NCI-H82 treated with DMSO at 0.1 percent for 48 hours (cell line): ENCODE results near the gene ADCY5.

Experiments
- DNase-seq: peaks from one replicate; lab custom pipeline; 2025; ENCODE audit not compliant: unreplicated experiment; lab: John Stamatoyannopoulos, UW

Gene ADCY5

DNA sequence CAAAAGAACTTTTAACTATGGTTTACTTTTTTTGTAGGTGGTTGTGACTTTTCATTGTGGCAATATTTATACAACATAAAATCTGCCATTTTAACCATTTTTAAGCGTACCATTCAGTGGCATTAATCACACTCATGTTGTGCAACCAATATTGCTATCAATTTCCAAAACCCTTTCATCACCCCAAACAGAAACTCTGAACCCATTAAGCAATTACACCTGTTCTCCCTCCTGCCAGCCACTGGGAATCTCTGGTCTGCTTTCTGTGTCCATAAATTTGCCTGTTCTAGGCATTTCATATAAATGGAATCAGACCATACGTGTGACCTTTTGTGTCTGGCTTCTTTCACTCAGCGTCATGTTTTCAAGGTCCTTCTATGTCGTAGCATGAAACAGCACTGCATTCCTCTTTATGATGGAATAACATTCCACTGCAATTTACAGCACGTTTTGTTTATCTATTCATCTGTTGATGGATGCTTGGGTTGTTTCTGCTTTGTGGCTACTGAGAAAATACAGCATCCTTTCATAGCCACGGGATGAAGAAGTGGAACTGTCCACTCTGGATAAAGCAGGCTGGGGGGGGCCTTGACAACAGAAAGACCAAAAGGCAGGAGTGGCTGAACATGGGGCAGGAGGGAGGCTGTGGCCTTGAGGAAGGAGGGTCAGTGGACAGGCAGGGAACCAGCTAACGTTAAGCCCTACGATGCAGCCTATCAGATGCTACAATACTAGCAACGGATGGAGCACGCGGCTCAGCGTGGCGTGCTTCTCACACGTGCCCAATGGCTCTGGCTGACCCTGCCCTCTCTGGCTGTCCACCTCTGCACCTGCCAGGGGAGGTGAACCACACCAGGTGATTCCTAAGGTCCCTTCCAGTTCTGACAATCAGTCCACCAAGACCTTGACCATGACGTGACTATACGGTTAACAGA, 136.3 kb downstream of the ADCY5 start:
- no peak for DNase-seq

DNA sequence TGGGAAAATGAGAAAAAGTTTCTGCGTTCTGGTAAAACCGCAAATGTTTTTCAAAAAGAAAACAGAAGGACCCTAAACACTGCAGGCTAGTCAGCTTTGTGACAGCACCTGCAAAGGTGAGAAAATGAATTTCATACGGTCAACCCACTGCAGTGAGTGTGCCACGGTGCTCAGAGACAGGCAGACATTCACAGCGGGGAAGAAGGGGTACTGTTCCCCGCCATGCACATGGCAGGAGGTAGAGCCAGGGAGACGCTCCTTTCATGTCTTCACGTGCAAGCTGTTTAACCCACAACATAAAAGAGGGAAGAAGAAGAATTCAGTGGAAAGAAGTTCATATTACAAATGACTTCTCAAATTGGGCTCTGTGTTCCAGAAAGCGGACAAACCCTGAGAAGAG, 137.7 kb downstream of the ADCY5 start:
- no peak for DNase-seq

DNA sequence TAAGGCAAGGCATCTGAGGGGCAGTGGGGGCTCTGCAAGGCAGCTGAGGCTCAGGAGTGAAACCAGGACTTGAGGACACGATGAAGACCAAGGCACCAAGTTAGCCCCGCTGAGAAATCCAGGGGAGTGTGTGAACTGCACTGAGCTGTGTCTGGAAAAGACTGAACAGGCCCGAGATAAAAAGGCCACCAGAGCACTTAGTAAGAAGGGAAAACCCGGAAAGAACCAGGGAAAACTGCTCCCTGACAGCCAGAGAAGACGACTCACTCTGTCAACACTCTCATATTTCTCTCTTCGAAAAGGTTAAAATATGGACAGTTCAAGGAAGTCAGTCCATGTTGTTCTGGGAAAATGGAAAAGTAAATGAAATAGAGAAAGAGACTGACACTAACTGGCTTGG, 138.1 kb downstream of the ADCY5 start:
- no peak for DNase-seq

DNA sequence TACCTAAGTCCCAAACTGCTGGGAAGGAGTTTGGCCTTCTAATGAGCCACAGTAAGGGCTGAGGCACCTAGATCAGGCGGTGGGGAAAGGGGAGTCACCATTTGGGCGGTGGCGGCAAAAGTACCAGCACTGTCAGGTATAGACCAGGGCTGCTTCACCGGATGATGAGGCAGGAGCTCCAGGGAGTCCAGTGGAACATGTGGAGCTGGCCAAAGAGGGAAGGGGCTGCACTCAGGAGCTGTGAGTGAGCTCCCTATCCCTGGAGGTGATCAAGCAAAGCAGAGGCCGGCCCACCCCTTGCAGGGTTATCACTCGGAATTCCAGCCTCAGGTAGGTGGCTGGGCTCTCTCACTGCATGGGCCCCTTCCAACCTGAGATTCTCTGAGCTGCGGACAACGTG, 138.7 kb downstream of the ADCY5 start:
- no peak for DNase-seq

DNA sequence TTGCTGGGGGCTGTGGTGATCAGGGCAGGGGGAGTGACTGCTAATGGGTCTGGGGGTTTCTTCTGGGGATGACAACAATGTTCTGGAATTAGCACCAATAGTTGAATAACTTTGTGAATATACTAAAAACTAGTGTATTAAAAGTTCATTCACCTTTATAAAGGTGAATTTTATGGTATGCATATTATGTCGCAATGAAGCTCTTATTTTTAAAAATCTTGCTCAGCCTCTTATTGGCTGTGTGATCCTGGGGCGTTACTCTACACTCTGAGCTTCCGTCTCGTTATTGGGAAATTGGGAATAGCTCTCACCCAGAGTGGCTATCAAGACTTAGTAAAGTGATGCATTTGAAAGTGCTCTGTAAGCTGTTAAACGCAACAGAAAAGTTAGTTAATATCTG, 141.8 kb downstream of the ADCY5 start:
- no peak for DNase-seq

DNA sequence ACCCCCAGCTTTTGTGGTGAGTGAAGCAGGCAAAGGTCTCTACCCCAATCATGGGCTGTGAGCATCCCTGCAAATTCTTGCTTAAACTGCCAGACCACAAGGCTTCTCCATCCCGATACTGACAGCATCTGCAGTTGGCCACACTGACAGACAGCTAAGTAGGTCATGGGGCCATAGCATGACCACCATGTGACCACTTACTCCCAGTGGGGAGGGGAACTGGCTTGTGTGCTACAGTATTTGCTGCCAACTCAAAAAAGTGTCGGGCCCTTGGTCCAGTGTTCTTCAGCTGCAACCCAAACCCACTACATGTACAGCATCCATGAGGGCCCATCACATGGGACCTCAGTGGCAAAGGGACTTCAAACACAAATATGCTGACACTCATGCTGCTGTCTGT, 143.7 kb downstream of the ADCY5 start:
- DNase-seq, result no peak

DNA sequence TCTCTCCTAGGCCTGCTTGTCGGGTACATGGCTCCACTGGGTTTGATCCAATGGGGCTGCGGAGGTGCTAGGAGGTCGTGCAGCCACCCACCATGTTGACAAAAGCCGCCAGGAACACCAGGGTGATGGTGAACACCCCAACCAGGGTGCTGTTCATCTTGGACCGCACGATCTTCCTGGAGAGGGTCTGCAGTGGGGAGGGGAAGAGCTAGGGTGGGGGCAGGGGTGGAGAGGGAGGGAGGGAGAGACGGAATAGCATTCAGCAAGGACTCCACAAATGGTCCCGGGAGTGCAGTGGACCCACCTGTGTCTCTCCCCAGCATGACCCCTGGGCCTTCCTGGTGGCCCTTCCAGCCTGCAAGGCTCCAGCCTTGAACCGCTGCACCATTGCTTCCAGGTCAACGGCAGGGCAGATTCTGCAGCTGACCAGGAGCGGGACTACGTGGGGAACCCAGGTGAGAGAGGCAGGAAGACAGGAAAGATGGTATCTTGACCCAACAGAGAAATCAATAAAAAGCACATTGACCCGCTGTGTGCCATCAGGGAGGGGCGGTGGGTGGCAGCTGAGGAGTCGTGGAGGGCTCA, 144.8 kb downstream of the ADCY5 start:
- DNase-seq, result no peak

DNA sequence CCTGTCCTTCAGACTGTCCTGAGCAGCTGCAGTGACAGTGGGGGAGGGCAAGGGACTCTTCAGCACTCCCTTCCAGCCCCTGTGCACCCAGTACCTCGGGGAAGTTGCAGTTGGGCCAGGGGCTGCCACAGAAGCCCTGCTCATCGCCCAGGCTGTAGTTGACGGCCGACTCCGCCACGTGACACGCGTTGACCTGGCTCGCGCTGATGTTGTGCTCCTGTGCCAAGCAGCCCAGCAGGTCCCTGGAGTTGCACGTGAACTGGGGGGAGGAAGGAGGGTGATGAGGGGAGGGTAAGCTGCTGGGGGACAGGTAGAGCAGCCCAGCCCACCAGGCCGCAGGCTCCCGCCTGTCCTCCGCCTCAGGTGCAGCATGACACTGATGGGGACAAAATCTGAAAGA, 145.9 kb downstream of the ADCY5 start:
- no peak for DNase-seq

DNA sequence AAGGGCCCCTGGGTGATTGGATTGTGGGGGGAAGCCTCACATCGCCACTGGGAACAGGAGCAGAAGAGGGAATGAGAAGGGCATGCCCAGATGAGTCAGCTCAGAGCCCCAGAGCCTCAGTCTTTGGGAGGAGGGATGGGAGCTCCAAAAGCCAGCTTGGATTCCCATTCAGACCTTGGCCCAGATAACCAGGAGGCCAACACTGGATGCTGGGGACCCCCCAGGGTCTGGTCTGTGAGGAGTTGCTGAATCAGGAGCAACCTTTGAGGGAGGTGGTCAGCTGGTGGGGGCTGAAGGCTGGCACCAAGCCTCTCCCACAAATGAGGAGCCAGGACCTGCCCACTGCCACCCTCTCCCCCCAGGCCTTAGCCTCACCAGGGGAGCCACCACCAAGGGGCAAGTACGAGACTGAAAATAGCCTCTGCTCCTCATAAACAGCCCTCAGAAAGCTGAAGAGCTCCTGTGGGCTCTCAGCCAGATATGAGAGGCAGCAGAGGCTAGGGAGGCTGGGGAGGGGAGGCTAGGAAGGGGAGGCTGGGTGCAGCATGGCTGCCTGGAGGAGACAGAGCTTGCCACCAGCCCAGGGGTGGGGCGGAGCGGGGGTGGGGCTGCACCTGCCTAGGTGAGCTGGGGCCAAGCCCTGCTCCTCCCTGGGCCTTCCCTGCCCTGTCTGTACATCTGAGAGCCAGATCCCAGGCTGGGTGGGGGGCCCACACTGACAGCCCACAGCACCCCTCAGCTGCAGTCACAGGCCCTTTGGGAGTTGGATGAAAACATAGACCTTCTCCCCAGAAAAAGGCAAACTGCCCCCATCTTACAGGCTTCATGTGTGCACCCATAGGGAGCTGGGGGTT, 147.3 kb downstream of the ADCY5 start:
- DNase-seq, result no peak

DNA sequence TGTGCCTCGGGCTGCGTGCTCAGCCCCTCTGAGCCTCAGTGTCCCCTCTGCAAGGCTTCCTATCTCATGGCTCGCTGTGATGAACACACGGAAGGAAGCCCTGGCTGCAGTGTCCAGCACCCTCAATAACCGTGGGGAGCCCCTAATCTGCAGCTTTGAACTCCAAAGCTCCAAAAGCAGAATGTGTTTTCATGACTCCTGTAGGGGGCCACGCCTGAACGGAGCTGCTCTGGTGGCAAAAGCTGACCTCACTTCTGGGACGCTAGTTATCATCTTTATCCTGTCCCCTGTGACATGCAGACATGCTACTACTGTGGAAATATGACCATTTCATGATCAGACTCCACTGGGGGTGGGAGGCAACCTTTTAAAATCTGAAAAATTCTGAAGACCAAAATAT, 148.3 kb downstream of the ADCY5 start:
- no peak for DNase-seq

DNA sequence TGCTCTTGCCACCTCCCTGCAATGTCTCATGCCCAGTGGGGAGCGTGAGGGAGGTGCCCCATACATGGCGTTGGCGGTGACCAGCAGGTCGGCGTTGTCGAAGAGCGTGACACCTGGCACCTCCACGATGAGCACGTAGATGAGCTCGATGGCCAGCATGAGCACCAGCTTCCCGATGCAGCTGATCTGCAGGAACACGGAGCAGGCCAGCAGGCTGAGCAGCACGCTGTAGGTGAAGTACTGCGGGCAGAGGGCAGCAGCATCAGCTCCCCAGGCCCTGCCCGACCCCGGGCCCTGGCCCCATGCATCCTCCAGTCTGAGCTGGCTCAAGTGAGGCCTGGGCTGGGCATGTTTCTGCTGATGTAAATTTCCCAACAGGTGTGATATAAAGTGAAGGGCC, 148.8 kb downstream of the ADCY5 start:
- DNase-seq, result no peak

DNA sequence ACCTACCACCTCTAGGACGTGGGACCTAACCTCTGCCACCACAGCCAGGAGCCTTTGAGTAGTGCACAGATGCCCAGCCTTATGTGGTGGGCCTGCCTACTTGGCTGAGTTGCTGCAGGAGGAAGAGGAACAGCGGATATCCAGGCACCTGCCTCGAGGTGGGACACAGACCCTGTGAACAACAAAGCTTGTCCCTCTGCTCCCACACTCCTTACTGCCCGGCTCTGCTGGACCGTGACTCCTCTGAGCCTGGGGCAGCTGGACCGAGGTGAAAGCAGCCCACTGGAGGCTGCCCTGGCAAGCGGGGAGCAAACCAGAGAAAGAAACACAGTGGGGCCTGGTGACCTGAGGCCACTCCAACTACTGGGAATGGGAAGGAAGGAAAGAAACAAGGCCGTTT, 149.3 kb downstream of the ADCY5 start:
- no peak for DNase-seq

DNA sequence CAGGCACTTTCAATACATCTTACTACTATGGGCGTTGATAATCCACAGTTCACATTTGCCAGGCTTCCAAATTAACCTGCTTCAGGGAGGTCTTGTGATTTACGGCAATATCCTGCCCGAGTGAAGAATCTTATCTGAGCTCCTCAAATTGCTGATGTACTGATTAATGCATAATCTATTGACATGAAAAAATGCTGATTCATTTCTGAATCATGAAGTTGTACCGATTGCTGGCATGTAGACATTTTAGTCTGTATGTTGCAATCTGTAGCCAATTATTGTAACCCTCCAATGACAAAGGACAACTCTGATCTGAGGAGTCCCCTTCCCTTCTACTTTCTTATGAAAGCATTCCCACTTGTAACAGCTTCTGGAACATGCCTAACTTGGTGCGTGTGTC, 150.0 kb downstream of the ADCY5 start:
- DNase-seq, result no peak

DNA sequence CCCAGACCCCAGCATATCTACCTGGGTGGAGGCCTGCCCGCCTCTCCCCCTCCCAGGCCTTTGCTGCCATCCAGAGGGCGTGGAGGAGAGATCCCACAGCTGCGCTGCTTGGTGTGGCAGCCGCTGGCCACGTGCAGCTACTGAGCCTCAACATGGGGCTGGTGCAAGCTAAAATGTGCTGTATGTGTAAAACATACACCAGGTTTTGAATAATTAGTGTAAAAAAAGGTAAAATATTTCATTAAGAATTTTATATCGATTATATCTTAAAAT, 151.3 kb downstream of the ADCY5 start:
- no peak for DNase-seq

DNA sequence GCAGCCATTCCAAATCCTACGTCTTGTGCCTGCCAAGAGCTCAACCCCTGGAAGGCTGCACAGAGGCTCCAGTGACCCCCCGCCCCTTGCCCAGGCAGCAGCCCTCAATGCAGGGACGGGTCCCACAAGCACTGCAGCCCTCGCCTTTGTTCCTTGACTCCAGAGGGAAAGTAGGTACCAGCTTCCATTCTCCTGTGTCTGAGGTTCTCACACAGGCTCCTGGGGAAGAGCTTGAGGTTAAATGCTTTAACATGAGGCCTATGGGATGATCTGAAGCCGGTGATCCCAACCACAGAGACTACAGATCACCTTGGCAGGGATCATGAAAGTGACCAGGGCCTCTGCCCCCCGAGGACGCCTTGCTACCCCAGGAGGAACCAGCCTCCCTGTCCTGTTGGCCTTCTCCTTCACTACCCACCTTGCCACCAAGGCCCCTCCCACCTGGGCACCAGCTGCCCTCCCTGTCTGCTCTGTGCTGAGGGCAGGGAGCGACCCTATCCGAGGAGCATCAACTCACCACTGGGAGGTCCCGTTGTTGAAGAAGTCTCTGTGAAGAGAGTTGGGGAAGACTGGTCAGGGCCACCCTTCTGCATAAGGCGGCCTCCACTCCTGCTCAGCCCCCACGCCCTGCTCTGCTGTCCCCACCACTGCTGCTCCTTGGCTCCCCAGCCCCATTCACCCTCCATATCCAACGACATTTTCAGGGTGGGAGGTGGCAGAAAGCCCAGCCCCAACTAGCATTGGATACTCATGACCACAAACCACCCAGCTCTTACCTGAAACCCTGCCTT, 151.9 kb downstream of the ADCY5 start:
- no peak for DNase-seq

DNA sequence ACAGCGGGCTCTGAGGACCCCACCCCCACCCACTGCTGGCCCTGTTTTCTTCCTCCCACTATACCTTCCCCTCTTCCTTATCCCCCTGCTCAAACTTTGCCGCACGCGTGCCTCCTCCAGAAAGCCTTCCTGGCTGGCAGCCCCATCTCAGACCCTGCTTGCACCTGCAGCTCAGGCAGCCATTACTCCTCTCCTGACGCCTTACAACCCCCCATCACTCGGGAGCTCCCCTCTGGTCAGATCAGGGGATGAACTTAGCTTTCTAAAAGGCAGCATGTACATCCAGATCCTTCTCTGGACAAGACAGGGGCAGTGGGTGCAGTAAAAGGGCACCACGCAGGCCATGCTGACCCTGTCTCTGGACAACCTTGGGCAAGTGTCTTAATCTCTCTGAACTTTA, 152.6 kb downstream of the ADCY5 start:
- DNase-seq, result no peak

DNA sequence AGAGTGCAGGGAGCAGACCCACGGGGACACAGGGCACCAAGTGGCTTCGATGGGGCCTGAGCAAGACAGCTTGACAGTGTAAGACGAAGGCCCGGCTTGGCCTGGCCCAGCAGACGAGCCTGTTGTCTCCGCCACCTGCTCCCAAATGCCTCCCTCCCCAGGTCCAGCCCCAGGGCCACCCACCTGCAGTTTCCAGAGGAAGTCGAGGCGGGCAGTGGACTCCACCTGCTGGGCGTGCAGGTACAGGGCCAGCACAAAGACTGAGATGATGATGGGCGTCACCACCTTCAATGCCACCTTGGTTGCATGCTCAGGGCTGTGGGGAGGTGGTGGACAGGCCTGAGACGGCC, 153.0 kb downstream of the ADCY5 start:
- DNase-seq, result no peak

DNA sequence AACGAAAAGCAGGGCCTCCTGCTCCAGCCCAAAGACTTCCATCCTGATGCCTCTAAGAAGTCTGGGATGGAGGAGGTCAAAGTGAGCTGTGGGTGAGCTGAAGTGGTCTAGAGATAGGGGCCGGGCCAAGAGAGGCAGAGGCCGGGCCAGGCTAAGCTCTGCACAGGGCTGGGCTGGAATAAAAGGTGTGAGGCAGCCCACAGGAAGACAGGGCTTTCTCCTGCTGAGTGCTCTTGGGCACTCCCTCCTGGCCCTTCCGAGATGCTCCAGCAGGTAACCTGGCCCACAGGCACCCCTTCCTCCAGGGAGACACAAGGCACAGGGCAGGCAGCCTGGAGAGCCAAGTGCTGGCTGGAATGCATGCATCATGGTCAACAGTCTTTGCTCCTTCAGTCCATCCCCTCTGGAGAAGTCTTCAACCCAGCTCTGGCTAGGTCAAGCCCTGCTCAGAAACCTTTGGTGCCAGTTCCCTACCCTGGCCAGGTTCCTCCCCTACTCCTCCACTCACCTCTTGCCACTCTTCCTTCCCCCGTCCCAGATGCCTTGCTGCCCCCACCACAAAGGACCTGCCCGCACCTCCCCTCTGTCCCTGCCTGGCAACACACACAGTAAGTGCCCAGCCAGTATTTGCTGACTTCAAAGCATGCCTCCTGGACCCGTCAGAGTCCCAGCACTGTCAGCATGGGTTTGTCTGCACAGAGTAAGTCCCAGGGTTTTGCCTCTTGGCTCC, 153.6 kb downstream of the ADCY5 start:
- no peak for DNase-seq

DNA sequence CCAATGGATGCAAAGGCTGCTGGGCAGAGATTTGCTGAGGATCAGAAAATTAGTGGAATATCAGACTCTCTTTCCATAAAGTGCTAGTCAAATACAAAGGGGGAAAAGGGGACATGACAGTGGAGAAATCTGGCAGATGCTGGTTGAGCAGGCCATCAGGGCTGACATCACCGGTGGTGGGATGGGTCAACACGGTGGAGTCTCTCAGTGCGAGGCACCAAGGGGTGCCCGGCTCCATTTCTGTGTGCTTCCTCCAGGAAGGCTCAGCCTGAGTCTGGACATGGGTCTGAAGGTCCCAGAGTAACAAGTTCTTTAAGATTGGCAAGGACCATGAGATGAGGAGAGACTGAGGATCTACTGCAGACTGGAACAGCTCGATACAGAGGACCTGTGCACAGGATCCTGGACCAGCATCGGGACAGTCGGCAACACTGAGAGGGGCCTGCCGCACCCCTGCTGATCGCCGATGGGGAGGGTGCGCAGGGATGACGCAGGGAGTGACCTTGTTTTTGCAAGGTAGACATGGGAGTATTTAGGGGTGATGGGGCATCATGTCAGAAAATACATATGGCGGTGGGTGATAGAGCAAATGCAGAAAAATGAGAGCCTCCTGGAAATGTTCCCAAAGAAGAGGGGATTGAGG, 154.5 kb downstream of the ADCY5 start:
- DNase-seq, result no peak
